HG03575 (cell line): Measurements from ENCODE around the gene PDE4D.

Source experiments
- ATAC-seq: cut with Tn5 transposase; IDR thresholded peaks from one replicate; pipeline ENCODE4 v1.9.1; 2021; ENCODE audit not compliant: unreplicated experiment, insufficient number of reproducible peaks, low FRiP score; ENCODE audit errors: extremely low read depth

PDE4D gene

DNA sequence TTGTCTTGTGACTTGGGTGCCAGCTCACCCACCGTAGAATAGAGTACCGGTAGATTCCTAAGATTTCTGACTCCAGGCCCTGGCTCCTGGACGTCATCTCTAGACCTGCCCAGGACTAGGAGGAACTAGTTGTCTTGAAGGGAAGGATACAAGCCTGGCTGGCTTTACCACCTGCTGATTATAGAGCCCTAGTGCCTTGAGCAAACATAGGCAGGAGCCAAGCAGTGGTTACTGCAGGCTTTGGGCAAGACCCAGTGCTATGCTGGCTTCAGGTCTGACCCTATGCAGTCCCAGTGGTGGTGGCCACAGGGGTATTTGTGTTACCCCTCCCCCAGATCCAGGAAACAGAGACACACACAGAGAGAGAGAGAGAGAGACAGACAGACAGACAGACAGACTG is 606.2 kb downstream of the PDE4D start:
- ATAC-seq = no peak

DNA sequence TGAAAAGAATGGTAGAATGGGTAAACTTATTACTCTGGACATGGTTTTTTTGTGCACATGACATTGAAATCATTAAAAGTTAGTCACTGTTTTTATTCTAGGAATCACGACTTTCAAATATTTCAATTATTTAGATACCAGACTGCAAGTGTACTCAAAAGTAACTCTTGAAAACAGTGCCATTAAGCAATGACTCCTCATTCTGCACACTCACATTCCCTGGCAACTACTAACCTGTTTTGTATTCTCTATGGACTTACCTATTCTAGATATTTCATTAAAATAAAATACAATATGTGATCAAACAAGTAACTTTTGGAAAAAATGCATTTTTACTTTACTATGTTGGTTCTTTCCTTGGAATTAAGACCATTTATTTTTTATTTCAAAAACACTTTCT is 607.0 kb downstream of the PDE4D start:
- ATAC-seq = no peak

DNA sequence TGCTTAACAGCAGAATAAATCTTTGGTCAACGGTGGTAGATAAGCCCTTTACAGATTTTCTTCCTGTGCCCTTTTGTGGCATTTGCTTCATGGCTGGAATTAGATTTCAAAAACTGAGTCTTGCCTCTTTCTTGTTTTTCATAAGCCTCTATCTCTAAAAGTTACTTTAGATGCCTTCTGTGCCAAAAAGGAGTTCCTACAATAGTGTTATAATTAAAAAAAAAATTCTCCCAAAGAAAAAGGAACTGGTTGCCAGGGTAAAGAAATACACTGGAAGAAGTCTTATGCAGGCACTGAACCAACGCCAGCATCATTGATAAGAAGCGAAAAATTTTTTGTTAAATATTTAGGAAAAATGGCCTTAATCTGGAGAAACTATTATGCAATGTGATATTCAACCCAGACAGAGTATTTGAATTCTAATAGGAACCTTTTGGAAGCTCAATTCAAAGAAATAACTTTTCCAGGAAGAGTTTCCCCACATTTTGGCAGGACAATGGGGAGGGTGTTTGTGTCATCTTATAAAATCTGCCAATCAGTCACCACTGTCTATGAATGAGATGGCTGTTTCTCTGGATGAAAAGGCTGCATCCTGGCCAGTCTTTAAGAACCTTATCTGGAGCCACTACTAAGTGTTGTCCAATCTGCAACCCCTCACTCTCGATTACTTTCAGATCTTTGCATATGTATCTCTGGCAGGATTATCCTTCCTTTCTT is 608.1 kb downstream of the PDE4D start:
- no peak for ATAC-seq

DNA sequence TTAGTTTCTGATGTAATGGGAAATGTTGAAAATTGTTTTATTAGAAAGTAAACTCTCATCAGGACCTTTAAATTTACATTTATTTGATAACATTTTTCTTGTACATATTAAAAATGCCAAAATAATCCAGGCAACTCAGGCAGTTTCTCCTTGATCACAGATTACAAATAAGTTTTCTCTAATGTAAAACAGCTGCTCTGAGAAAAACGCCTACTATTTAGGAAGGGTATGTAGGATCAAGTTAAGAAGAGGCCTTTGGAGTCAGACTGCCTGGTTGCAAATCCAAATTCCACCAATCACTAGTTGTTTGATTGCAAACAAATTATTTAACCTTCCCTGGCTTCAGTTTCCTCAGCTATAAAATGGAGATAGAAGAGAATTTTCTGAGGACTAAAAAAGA is 610.8 kb downstream of the PDE4D start:
- no peak for ATAC-seq

DNA sequence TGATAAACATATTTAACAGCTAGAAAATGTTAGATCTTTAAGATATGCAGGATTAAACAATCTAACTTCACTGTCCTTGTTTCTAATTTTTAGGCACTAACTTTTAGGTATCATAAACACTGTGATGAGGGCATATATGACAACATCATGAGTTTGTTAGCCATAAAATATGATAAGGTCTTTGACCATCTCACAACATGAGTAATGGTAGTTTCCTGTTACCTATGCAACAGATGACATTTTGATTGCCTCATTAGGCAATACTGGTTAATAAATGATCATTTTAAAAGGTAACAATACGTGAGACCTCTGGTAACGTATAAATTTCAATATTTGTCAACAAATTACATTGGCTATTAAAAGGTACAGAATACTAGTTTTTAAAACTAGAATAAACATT is 613.5 kb downstream of the PDE4D start:
- no peak for ATAC-seq

DNA sequence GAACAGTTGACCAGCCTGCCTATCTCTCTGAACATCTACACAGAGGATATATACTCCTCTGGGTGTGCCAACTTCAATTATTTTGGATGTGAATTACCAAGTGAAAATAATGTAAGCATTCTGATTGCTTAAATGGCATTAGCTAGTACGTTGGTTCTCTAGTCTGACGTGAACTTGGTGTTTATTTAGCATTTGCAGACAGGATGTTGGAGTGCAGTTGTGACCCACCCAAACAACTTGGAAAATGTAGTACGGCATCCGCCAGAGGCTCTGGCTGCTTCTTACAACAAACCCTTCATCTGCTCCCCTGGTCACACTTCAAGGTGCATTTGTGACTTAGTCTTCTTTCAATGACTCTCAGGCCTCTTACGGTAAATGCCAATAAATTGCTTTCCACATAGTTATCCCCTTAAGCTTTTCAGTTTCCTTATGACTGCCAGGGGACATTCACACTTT is 616.6 kb downstream of the PDE4D start:
- no peak for ATAC-seq

DNA sequence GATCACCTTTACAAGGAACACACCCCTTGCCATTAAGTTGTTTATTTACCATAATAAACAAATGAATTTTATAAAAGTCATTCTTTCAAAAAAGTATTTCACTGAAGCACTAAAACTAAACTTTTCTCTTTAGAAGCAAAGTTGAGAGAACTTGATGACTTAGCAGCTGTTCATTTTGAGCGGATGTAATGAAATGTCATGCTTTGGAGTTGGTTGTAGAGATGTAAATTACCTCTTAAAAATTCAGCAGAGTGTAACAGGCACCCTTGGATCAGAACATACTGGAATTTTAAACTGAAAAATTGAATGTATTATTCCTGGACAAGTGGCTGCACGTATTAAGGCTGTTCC is 617.2 kb downstream of the PDE4D start:
- no peak for ATAC-seq

DNA sequence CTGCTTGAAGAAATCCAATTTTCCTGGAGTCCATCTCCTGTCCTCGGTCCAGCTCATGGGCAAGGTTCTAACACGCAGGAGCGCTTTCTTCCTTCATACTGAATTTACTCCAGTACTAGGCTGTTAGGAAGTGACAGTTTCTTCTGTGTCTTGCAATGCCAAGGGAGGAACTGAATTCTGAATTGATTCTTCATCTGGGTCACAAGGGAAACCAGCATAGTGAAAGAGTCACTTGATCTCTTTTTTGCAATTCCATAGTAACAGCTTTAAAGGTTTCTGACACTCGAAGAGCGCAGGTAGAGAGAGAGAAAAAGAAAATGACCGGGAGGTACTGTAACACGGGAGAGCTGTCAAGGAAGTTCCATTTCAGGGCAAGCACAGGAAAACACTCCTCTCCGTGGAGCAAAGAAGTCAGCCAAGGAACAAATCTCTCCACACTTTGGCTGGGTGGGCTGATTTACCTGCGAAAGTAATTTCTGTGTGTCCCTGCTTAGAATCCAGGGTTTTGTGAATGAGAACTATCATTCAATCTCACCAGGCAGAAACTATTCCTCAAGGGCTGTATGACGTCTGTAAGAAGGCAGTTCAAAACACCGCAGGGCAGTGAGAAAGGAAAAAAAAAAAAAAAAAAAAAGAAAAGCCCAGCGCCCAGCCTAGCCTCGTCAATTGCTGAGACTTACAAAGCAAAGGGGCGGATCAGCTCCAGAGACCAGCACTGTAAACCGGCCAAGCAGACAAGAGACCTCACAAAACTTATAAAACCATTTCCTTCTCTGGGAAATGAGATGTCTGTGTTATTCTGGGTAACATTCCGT is 617.8 kb downstream of the PDE4D start:
- ATAC-seq = no peak

DNA sequence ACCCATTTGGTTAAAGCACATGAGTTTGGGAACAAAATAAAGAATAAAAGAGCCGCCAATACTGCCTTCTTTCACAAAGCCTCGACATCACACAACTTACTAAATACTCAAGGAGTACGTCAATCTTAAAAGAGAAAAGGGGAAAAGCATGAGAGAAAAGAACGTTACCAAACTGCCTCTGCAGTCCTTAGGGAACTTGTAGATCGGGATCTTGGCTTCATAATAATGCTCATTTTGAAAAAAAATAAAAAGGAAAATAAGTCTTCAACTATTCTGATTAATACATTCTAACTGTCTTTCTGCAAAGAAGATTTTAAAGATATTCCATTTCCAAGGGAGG is 618.4 kb downstream of the PDE4D start:
- no peak for ATAC-seq

DNA sequence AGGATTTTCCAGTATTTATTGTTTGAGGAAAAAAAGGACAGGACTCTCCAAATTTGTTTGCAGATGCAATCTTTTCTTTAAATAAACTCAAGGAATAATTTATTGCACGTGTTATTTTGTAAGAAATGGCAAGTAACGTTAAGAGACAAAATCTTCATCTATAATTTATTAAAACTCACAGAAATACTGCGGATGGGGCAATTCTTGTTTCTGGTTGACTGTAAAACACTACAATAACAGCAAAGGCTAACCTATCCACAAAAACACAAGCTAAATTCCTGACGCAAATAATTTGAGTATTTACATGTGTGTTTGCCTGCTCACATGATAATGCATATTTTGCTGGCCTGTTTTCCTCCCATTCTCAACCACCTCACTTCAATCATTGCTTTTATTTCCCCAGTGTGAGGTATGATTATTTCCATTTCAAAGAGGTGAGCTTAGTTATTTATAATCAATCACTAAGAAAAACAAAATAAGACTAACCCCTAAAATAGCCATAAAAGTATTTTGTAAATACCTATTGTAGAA is 619.4 kb downstream of the PDE4D start:
- ATAC-seq = no peak

DNA sequence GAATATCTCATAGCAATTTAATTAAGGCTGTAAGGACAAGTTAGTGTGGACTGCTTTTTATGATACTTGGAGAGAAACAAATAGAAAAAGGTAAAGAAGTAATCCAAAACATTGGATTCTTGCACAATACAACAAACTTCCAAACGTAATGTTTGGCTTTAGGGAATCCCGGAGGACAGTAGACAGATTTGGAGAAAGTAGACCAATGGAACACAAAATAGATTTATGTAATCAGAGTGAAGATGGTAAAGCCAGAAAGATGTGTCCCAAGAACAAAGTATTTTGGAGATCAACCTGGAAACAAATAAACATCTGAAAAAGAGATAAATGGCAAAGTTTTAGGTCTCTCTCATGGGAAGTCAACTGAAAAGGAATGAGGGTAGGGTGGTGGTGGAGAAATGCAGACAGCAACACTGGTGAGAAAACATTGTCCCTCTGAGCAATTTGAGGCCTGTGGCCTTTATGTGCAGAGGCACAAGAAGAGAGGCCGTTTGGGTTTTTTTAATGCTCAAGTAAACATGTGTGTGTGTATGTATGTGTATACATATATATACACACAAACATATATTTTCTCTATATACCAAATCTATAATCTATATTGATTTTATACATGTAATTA is 620.6 kb downstream of the PDE4D start:
- no peak for ATAC-seq

DNA sequence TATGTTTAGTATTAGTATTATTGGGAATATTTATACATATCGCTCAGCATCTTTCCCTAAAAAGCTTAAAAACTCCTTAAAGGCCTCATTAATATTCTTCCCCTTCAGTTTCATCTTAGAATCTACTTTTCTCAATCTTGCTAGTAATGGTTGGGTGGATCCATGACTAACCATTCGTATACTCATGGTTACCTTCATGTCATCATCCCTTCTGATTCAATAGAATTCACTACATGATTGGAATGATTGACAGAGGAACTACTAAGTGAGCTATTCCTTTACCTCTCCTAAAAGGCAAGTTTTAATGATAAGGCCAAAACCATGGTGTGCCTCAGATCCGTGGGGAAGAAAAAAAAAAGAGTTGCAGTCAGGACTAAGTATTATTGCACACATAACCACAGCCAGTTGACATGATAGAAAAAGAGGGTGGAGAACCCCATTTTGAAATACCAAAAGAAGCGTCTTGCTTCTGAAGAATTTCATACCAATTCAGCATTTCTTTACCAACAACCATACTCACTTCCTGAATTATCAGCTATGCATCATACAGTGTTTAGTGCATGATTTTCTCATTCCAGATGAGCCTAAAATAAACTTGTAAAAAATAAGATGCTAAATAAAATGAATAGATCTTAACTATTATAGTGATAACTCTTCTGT is 624.6 kb downstream of the PDE4D start:
- ATAC-seq = no peak

DNA sequence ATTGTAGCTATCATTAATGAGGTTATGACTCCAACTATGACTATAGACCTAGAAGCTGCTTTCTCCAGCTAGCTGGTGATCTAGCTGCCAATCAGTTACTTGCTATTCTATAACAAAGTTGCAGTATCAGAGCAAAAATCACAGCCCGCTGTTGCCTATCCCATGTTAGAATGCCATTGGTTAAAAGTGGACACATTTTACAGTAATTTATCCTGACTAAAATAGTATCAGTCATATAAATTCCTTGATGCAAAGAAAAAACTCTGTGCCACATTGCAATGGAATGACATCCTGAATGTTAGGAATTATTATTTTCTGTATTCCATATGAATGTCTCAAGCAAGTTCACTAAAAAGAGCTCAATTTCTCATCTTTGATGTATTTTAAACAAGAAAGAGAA is 626.5 kb downstream of the PDE4D start:
- no peak for ATAC-seq

DNA sequence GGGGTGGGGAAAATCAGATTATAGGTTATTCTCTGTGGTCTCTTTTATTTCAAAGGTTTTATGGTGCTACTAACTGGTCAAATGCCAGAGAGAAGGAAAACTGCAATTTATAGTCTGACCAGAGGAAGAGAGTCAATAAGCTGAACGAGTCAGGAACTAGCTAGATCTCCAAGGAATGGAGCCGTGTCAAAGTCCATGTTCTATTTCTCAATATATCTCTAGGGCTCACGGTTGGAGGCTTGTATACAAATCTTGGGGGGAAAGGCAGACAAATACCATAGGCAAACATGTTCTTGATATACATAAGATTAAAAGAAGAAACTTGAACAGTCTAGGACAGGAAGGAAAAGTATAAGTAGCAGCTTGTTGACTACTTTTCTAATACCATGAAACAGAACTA is 627.1 kb downstream of the PDE4D start:
- no peak for ATAC-seq

DNA sequence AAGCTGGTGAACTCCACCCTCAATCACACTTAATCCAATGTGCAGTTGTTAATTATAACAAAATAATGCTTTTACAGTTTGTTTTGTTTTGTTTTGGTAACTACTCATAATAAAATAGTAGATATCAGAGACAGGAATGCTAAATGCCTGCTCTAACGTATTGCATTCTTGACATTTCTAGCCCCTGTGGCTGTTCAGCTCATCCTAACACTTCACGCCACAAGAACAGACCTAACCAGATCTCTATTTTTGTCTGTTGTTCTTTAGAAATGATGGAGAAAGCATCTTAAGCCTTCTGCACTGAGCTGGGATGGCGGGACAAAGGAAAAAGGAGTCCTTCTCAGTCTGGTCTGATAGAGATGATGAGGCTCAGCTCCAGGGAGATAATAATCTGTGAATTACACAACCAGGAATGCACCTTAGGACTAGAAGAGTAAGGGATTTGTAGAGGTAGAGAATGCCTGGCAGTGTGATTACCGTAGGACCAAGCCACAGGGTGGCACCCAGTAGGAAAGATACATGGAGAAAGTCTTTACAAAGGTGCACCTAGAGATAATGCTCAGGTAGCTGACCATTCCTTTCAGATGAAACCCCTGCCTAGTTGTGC is 628.8 kb downstream of the PDE4D start:
- ATAC-seq = no peak

DNA sequence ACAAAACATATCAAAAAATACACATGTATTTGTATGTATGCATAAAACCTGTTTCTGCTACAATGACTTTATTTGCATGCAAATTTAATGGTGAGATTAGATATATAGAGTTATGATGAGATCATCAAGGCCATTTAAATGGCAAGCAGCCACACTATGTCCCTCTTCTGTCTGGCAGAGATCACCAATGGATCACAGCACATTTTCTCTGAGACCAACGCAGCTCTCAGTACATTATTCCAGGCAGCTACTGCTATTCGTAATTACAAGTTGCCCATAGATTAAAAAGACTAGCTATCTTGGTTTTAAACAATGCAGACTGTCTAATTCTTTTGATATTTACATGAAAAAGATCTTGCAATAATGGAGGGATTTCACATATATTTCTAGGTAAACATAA is 629.5 kb downstream of the PDE4D start:
- no peak for ATAC-seq

DNA sequence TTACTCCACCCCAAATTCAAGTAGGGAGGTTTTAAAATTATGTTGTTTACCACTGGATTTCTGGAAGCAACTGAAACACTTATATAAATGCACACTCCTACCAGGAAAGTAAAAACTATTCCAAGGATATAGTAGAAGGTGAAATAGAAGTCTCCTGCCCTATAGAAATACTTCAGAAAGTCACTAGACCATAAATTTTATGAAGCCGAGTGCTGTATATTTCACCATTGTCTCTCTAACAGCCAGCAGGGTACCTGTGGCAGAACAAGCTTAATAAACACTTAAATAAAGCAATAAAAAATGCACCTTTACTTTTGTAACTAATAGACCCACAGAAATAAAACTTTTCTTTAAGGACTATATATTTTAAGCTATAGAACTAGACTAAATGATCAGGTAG is 631.6 kb downstream of the PDE4D start:
- ATAC-seq = no peak

DNA sequence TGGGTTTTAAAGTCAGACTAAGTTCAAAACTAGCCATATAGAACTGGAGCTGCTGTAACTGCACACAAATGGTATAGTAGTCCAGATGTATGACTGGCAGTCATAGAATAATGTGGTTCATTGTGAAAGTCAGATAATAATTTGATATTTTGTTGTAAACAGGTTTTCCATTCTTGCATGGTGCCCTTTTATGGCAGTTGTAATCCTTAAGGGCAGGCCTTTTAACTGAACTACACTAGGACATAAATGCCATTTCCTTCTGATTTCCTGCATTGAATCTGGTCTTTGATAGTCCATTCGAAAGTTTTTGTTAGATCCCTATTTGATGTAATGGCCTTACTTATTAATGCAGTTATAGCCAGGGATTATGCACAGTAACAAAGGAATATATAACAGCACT is 632.6 kb downstream of the PDE4D start:
- no peak for ATAC-seq

DNA sequence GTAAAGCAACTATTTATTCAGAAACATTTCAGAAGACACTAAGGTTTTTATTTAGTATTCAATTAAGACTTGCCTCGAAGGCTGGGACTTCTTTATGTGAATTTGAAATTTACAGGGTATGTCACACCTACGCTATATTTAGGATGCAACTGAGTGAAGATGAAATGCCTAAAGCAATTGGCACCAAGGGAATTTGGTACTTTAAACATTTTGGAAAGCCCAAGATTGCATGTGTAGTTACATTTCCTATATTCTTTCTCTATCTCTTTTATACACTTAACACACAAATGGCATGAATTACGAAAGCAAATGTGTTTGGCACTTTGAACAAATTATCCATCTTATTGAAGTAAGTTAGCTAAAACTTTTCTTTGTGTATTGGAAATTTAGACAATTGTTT is 633.3 kb downstream of the PDE4D start:
- ATAC-seq = no peak
